GM12875 (cell line): Measurements from ENCODE around the gene ACTL6B.

Experiments used
- H3K4me3 ChIP-seq: one replicate; pipeline ENCODE4 v1.5.1; 2011; ENCODE audit warnings: low read depth, low read length, control low read depth
- CTCF ChIP-seq: IDR thresholded peaks from 2 replicates; pipeline ENCODE4 v1.5.1; 2011; ENCODE audit warnings: low read depth, mild to moderate bottlenecking, control low read depth, inconsistent platforms, low read length, moderate library complexity, borderline replicate concordance; ENCODE audit not compliant: insufficient read depth

Gene ACTL6B

GRCh38 chr7:100686822-100687211, 30.6 kb upstream of the ACTL6B start:
- TF ChIP-seq CTCF: no peak
- no peak overlapping the region for H3K4me3 ChIP-seq

GRCh38 chr7:100686201-100686821, 30.1 kb upstream of the ACTL6B start:
- no peak overlapping the region for H3K4me3 ChIP-seq
- no peak for TF ChIP-seq CTCF

- no peak overlapping the region for H3K4me3 ChIP-seq
- TF ChIP-seq CTCF: no peak
Observed at GRCh38 chr7:100685631-100686145, 29.4 kb upstream of the ACTL6B start.

- no peak overlapping the region for H3K4me3 ChIP-seq
- TF ChIP-seq CTCF: no peak
Observed at GRCh38 chr7:100685049-100685605, 28.9 kb upstream of the ACTL6B start.

GRCh38 chr7:100684534-100685042, 28.3 kb upstream of the ACTL6B start:
- no peak for TF ChIP-seq CTCF
- H3K4me3 ChIP-seq: no peak overlapping the region

GRCh38 chr7:100683659-100684533, 27.6 kb upstream of the ACTL6B start:
- no peak for TF ChIP-seq CTCF
- no peak overlapping the region for H3K4me3 ChIP-seq
